HG03432 (cell line): ENCODE results near the gene RGS3.

Experiments
- ATAC-seq: cut with Tn5 transposase; IDR thresholded peaks from one replicate; pipeline ENCODE4 v1.9.1; 2021; ENCODE audit warnings: mild to moderate bottlenecking, moderate library complexity; ENCODE audit not compliant: unreplicated experiment

Gene RGS3

DNA sequence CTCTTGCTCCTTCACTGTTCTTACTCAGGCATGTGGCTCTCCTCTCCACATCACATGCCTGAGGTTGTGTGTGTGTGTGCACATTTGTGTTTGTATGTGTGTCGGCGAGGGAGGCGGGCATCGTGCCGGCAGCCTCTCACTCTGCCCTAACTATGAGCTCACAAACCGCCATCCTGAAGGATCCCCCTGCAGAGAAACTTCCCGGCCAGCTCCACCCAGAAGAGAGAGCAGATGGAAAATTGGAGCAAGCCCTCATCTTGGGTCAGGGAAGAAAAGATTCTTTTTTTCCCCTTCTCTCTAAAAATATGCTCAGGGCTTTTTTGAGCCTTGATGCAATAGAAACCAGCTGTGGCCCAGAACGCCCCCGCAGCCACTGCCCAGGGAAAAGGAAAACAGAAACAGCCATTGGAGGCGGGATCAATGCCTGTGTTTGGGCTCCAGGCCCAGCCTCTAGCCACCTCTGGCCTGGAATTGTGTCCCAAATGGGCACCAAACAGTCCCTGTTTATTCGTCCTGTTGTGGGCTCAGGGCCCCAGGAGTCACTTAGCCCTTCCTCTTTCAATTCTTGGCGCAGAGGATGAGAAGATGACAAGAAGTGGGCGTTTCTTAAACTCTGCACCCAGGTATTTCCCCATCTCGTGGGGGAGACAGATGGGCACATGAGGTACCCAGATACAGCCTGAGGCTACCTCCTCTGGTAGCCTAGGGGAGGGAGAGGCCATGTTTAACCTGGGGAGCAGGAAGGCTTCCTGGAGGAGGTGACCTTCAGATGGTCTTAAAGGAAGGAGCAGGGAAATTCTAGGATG is 151.5 kb downstream of the RGS3 start:
- ATAC-seq = peak; percentile 67

- ATAC-seq = no peak
Measured at GRCh38 chr9:113616116-113616515, 152.6 kb downstream of the RGS3 start.

- peak; percentile 33 for ATAC-seq
Measured at GRCh38 chr9:113616621-113617496, 153.3 kb downstream of the RGS3 start.

DNA sequence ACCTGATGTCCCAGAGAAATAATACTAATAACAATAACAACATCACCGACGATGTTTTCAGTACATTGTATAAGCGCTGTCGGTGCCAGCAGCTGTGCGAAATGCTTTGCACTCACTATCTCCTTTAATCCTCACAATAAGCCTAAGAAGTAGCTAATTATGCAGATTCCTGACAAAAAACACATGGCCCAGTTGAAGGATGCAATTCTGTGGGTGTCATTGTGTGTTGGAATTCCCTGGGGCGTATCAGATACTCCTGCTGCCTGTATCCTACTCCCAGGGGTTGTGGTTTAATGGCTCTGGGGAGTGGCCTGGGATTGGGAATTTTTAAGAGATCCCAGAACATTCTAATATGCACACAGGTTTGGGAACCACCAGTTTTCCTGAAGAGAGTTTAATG is 154.0 kb downstream of the RGS3 start:
- ATAC-seq = no peak

DNA sequence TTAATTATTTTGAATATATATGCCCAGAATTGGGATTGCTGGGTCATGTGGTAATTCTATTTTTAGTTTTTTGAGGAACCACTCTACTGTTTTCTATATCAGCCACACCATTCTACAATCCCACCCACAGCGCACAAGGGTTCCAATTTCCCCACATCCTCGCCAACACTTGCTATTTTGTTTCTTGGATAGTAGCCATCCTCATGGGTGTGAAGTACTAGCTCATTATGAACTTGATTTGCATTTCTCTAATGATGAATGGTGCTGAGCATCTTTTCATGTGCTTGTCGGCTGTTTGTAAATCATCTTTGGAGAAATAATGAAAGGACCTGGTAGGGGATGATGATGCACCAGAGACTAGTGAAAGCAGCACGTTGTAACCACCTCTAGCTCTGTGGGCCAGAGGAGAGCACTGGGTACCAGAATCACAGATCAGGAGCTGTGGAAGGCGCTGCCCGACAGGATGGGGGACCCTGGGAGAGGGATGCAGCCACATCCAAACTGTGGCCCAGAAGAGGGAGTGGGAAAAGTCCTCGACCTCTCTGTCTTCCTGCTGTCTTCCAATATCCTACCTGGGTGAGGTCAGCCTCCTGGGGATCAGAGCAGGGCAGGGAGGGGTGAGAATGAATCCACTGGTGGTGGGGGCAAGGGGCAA is 155.4 kb downstream of the RGS3 start:
- no peak for ATAC-seq

- no peak for ATAC-seq
Measured at GRCh38 chr9:113619491-113620376, 156.2 kb downstream of the RGS3 start.

DNA sequence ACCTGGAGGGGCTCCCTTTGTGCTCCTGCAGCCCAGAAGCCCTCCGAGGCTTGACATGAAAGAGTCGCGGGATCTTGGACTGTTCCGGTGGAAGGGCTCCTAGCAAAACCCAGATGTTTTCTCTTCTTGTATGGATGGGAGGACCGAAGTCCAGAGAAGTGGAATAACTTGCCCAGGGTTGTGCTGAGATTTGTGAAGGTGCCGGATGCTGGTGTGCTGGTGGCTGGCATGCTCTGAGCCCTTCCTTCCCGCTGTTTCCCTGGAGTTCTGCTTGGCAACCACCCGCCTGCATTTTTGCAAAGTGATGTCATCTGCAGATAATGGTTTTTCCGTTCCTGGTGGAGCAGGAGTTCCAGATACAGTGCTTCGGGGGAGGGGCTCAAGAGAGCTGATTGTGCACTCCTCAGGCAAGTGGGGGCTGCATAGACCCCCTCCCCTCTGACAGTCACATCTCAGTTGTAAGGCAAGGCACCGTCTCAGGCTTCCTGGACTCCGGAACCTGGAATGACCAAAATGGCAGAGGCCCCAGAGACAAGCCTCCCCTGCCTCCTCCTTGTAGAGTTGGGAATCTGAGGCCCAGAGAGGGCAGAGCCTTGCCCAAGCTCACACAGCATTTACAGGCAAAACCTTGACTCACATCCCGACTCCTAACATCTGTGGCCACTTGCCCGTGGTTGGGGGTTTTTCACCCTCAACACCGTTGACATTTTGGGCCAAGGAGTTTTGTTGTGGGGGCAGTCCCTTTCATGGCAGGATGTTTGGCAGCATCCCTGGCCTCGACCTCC is 157.0 kb downstream of the RGS3 start:
- no peak for ATAC-seq

DNA sequence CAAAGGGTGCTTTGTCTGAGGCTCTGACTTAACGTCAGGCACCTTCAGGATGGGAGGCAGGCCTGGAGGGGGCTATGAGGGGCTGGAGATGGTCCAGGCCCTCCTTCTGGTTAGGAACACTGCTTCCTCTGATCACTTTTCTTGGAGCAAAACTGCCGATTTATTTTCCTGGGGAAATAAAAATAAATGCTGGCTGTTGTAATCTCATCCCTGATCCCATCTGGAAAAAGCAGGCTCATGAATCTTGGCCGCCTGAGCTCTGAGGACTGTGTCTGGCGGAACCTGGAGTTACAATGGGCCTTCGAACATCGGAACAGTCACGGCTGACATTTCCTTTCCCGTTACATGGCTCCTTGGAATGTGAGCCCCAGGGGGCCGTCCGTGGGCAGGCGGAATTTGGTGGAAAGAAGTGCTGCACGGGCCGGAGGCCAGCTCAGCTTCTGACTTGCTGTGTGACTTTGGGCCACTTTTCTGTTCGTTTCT is 157.8 kb downstream of the RGS3 start:
- no peak for ATAC-seq

DNA sequence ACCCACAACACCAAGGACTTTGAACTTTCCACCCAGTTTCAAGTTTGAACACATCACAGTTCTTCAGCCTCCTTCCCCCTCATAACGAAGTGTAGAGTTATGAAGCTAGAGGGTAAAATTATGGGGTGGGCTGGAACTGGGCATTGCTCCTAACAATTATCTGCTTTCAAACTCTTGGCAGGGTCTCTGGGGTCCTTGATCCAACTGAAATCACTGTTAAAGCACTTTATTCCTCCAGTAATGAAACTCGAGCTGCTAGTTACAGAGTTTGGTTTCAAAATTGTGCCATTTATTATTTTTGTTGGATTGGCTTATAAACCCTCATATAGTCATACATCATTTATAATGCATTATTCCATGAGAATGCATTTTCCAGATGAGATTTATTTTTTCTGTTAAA is 158.5 kb downstream of the RGS3 start:
- no peak for ATAC-seq

DNA sequence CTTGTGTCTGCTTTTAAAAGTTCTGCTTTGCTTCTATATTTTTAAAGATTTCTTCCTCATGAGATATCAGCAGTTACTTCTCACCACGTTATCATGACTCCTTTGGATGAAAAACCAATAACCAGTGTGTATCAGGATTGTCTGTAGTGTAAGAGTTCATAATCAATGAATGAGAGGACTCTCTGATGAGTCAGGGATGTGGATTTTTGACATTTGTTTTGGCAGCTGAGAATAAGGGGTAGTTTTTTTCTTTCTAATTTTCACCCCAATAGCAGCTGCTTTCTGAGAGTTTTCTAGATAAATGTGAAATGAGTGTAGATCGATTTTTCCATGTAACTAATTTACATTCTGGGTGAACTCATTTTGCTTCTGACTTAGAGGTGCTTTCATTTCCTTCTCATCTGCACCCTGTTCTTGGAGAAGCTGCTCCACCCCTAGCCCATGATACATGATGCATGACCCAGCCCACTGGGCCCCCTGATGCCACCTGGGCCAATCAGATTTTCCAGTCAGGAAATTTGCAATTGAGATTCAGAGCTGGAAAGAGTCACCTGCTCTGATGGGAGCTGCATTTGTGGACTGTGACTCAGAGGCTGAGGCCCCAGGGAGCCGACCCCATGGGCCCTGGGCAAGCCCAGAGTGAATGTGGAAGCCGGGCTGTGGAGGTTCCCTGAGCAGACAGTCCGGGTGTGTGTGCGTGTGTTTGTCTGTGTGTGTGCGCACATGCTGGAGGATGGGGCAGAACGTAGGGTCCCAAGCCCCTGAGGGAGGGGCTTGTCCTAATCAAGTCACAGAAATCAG is 159.3 kb downstream of the RGS3 start:
- ATAC-seq = peak; percentile 87

GRCh38 chr9:113623851-113624485 is 160.4 kb downstream of the RGS3 start:
- ATAC-seq = no peak

DNA sequence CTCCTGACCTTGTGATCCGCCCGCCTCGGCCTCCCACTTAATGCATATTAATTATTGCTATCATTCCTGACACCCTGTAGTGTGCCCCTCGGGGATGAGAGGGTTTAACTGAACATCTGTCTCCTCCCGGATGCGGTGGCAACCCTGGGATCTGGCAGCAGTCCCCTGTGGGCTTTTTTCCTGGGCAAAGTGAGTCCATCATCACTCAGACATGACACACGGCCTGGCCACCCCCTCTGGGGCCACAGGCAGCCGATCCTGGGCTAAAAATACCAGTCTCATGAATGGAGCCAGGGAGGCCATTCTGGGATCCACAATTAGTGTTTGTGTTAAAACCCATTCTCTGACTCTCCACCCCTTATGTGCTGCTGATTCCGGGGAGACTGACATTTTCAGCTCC is 161.2 kb downstream of the RGS3 start:
- ATAC-seq = no peak

GRCh38 chr9:113625486-113625885 is 162.0 kb downstream of the RGS3 start:
- no peak for ATAC-seq

DNA sequence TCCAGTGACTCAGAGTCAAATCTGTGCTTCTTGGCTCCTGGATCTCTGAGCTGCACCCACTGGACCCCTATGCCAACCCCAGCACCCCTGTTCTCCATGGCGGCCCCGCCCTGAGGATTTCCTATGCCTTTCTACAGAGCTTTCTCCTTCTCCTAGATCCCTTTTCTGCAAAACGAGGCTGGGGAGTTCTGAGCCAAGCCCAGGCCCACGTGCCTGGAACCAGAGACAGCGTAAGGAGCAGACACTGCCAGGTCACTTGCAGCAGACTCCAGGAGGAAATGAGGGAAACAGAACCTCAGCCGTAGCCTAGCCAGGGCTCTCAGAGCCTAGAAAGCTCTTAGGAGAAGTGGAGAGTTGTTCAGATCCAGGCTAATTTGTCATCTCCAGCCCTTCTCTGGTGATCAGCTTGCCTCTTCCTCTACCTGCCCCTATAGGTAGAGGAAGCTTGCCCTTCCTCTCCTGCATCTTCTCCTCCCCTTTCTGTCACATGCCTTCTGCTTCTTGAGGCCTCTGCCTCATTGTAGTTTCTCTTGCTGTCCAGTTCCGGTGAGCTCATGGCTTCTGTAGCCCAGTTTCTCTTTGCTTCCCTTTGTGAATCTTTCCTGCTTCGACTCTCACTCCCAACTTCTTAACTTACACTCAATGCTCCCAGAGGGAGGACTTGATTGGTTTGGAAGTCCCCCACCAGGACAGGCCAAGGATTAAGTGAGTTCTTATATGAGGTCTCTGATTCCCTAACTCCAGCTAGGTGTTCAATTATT is 163.4 kb downstream of the RGS3 start:
- no peak for ATAC-seq

DNA sequence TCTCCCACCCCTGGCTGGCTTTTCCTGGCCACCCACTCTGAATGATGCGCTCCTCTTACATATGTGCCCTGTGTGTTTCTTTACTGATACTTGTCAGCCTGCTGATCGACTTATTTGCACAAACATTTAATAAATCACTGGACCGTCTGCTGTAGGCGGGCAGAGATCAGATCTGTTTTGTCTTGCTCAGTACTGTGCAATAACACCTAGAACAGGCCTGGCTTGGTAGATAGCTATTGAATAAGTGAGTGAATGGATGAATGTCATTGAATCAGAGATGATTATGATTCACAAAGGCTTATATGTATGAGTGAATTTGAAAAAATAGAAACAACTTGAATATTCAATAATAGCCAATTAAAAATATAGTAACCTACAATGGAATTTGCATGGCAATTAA is 165.1 kb downstream of the RGS3 start:
- no peak for ATAC-seq

- no peak for ATAC-seq
Measured at GRCh38 chr9:113630386-113631136, 167.0 kb downstream of the RGS3 start.
